Astrocyte (in vitro differentiated cells and primary cell): ENCODE measurements around the gene NPY5R.

Experiments
- CTCF ChIP-seq: IDR thresholded peaks from 2 replicates; pipeline ENCODE4 v1.5.1; 2011; ENCODE audit warnings: low read depth, mild to moderate bottlenecking, inconsistent platforms, low read length, moderate library complexity; ENCODE audit not compliant: insufficient read depth
- EZH2 ChIP-seq: IDR thresholded peaks from 2 replicates; pipeline ENCODE4 v1.6.1; 2012; ENCODE audit warnings: mild to moderate bottlenecking, low read length, inconsistent platforms; ENCODE audit not compliant: insufficient read depth

- TF ChIP-seq CTCF (no peak), EZH2 (no peak)
Observed at GRCh38 chr4:163356104-163356503, 12.4 kb downstream of the NPY5R start.
